SK-N-SH (cell line): ENCODE data around the gene HYAL2.
"Not testable (repeated sequence)": the region's sequence is repeated elsewhere in the genome, so short reads cannot be mapped to it uniquely, and the experiment has no call there.

Source experiments
- TF ChIP-seq, protein P1 (sequence below): fragments of 200-600 bp; sonication (generic); IDR thresholded peaks from 2 replicates; pipeline ENCODE4 v1.6.1; 2017; ENCODE audit warnings: antibody characterized with exemption, mild to moderate bottlenecking, moderate library complexity
- TF ChIP-seq, protein P2 (sequence below): fragments of 150-350 bp; IDR thresholded peaks from 2 replicates; pipeline ENCODE4 v1.6.1; 2017; ENCODE audit warnings: antibody characterized with exemption, low read length, low read depth, borderline replicate concordance
- TF ChIP-seq, protein P3 (sequence below): IDR thresholded peaks from 2 replicates; pipeline ENCODE4 v1.6.1; 2012; ENCODE audit warnings: mild to moderate bottlenecking, low read depth, low read length, moderate library complexity

GRCh38 chr3:50284121-50284520 is 38.4 kb downstream of the HYAL2 start:
- TF ChIP-seq, protein P1, sequence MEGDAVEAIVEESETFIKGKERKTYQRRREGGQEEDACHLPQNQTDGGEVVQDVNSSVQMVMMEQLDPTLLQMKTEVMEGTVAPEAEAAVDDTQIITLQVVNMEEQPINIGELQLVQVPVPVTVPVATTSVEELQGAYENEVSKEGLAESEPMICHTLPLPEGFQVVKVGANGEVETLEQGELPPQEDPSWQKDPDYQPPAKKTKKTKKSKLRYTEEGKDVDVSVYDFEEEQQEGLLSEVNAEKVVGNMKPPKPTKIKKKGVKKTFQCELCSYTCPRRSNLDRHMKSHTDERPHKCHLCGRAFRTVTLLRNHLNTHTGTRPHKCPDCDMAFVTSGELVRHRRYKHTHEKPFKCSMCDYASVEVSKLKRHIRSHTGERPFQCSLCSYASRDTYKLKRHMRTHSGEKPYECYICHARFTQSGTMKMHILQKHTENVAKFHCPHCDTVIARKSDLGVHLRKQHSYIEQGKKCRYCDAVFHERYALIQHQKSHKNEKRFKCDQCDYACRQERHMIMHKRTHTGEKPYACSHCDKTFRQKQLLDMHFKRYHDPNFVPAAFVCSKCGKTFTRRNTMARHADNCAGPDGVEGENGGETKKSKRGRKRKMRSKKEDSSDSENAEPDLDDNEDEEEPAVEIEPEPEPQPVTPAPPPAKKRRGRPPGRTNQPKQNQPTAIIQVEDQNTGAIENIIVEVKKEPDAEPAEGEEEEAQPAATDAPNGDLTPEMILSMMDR, result not testable (repeated sequence)
- TF ChIP-seq, protein P2, sequence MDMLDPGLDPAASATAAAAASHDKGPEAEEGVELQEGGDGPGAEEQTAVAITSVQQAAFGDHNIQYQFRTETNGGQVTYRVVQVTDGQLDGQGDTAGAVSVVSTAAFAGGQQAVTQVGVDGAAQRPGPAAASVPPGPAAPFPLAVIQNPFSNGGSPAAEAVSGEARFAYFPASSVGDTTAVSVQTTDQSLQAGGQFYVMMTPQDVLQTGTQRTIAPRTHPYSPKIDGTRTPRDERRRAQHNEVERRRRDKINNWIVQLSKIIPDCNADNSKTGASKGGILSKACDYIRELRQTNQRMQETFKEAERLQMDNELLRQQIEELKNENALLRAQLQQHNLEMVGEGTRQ, result not testable (repeated sequence)
- TF ChIP-seq, protein P3, sequence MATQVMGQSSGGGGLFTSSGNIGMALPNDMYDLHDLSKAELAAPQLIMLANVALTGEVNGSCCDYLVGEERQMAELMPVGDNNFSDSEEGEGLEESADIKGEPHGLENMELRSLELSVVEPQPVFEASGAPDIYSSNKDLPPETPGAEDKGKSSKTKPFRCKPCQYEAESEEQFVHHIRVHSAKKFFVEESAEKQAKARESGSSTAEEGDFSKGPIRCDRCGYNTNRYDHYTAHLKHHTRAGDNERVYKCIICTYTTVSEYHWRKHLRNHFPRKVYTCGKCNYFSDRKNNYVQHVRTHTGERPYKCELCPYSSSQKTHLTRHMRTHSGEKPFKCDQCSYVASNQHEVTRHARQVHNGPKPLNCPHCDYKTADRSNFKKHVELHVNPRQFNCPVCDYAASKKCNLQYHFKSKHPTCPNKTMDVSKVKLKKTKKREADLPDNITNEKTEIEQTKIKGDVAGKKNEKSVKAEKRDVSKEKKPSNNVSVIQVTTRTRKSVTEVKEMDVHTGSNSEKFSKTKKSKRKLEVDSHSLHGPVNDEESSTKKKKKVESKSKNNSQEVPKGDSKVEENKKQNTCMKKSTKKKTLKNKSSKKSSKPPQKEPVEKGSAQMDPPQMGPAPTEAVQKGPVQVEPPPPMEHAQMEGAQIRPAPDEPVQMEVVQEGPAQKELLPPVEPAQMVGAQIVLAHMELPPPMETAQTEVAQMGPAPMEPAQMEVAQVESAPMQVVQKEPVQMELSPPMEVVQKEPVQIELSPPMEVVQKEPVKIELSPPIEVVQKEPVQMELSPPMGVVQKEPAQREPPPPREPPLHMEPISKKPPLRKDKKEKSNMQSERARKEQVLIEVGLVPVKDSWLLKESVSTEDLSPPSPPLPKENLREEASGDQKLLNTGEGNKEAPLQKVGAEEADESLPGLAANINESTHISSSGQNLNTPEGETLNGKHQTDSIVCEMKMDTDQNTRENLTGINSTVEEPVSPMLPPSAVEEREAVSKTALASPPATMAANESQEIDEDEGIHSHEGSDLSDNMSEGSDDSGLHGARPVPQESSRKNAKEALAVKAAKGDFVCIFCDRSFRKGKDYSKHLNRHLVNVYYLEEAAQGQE, result not testable (repeated sequence)
